GM19328 (cell line): ENCODE results near the gene HIVEP3.

ENCODE experiments used
- ATAC-seq: cut with Tn5 transposase; IDR thresholded peaks from one replicate; pipeline ENCODE4 v1.9.1; 2021; ENCODE audit warnings: mild to moderate bottlenecking, moderate library complexity; ENCODE audit not compliant: unreplicated experiment

Gene HIVEP3

GRCh38 chr1:41766041-41766440, 152.7 kb downstream of the HIVEP3 start:
- ATAC-seq: no peak

GRCh38 chr1:41765152-41765551, 153.6 kb downstream of the HIVEP3 start:
- ATAC-seq: no peak

- ATAC-seq: no peak
Observed at GRCh38 chr1:41764656-41765055, 154.1 kb downstream of the HIVEP3 start.

GRCh38 chr1:41762777-41763176, 155.9 kb downstream of the HIVEP3 start:
- no peak for ATAC-seq

- ATAC-seq: no peak
Observed at GRCh38 chr1:41762251-41762650, 156.5 kb downstream of the HIVEP3 start.

GRCh38 chr1:41758904-41759548, 159.7 kb downstream of the HIVEP3 start:
- ATAC-seq: no peak

- ATAC-seq: no peak
Observed at GRCh38 chr1:41758500-41758899, 160.2 kb downstream of the HIVEP3 start.

- ATAC-seq: no peak
Observed at GRCh38 chr1:41754540-41754939, 164.2 kb downstream of the HIVEP3 start.

GRCh38 chr1:41752514-41753170, 166.1 kb downstream of the HIVEP3 start:
- no peak for ATAC-seq

GRCh38 chr1:41751804-41752513, 166.8 kb downstream of the HIVEP3 start:
- peak; percentile 20 for ATAC-seq

- ATAC-seq: no peak
Observed at GRCh38 chr1:41749991-41750745, 168.6 kb downstream of the HIVEP3 start.

- ATAC-seq: no peak
Observed at GRCh38 chr1:41745022-41745421, 173.7 kb downstream of the HIVEP3 start.

GRCh38 chr1:41743366-41743765, 175.4 kb downstream of the HIVEP3 start:
- no peak for ATAC-seq

GRCh38 chr1:41742219-41742618, 176.5 kb downstream of the HIVEP3 start:
- no peak for ATAC-seq

- no peak for ATAC-seq
Observed at GRCh38 chr1:41741244-41741643, 177.5 kb downstream of the HIVEP3 start.

- ATAC-seq: no peak
Observed at GRCh38 chr1:41740630-41741239, 178.0 kb downstream of the HIVEP3 start.

GRCh38 chr1:41740058-41740457, 178.7 kb downstream of the HIVEP3 start:
- ATAC-seq: no peak

- no peak for ATAC-seq
Observed at GRCh38 chr1:41739061-41739955, 179.4 kb downstream of the HIVEP3 start.

- no peak for ATAC-seq
Observed at GRCh38 chr1:41738475-41738874, 180.2 kb downstream of the HIVEP3 start.

- no peak for ATAC-seq
Observed at GRCh38 chr1:41738006-41738405, 180.7 kb downstream of the HIVEP3 start.
